Measurements from ENCODE around the gene CTXN1.
"Not testable (repeated sequence)": the region's sequence is repeated elsewhere in the genome, so short reads cannot be mapped to it uniquely, and the experiment has no call there.

Gene CTXN1

GRCh38 chr19:7944177-7944761 is 18.3 kb upstream of the CTXN1 start:
- DNase-seq, result peak; percentile 90

- peak; percentile 99 for DNase-seq
Observed at GRCh38 chr19:7943444-7944176, 17.7 kb upstream of the CTXN1 start, which contains the start of gene TIMM44. Gene TIMM44 (minus strand): TSS chr19:7943666. CDS start chr19:7943651, 15 bp downstream.

- DNase-seq, result no peak
Observed at GRCh38 chr19:7942981-7943443, 17.1 kb upstream of the CTXN1 start.

GRCh38 chr19:7941895-7942596 is 16.1 kb upstream of the CTXN1 start:
- no peak for DNase-seq

GRCh38 chr19:7940841-7941240 is 14.9 kb upstream of the CTXN1 start:
- no peak for DNase-seq

GRCh38 chr19:7934766-7935165 is 8.8 kb upstream of the CTXN1 start:
- DNase-seq, result no peak

- DNase-seq, result no peak
Observed at GRCh38 chr19:7933828-7934725, 8.1 kb upstream of the CTXN1 start.

GRCh38 chr19:7933411-7933810 is 7.5 kb upstream of the CTXN1 start:
- DNase-seq, result no peak

- no peak for DNase-seq
Observed at GRCh38 chr19:7932930-7933300, 7.0 kb upstream of the CTXN1 start.

GRCh38 chr19:7932276-7932929 is 6.5 kb upstream of the CTXN1 start:
- DNase-seq, result no peak

GRCh38 chr19:7931221-7932061 is 5.5 kb upstream of the CTXN1 start:
- DNase-seq, result no peak

GRCh38 chr19:7930765-7931164 is 4.8 kb upstream of the CTXN1 start:
- DNase-seq, result no peak

GRCh38 chr19:7930030-7930429 is 4.1 kb upstream of the CTXN1 start:
- DNase-seq, result not testable (repeated sequence)

- DNase-seq, result peak; percentile 64
Observed at GRCh38 chr19:7928741-7929701, 3.1 kb upstream of the CTXN1 start.

GRCh38 chr19:7928334-7928706 is 2.4 kb upstream of the CTXN1 start:
- DNase-seq, result no peak

- no peak for DNase-seq
Observed at GRCh38 chr19:7927605-7928333, 1.8 kb upstream of the CTXN1 start.

GRCh38 chr19:7926727-7927604 is 1.0 kb upstream of the CTXN1 start:
- no peak for DNase-seq

GRCh38 chr19:7925171-7925851 is 624 bp downstream of the CTXN1 start:
- DNase-seq, result peak; percentile 79

Data from stimulated activated CD4-positive, alpha-beta T cell treated with anti-CD3 and anti-CD28 coated beads, Interleukin-4, amount 100 ng/mL, for 24 hours (primary cell).